ENCODE measurements around the gene PPP2R3A.

DNA sequence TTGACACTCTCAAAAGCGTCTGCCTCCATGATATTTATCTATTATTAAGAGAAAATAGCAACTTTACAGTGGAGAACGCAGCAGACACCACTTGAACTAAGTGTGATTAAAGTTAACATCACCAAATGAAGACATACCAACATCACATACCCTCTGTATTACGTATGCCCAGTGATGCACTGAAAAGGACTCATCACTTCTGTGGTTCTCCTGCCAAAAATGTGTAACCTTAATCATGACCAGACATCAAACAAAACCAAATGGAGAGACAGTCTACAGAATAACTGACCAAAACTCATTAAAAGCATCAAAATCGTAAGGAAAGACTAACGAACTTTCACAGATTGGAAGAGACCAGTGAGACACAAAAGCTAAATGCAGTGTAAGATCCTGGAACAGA, 103.2 kb downstream of the PPP2R3A start:
- TF ChIP-seq, protein P1, sequence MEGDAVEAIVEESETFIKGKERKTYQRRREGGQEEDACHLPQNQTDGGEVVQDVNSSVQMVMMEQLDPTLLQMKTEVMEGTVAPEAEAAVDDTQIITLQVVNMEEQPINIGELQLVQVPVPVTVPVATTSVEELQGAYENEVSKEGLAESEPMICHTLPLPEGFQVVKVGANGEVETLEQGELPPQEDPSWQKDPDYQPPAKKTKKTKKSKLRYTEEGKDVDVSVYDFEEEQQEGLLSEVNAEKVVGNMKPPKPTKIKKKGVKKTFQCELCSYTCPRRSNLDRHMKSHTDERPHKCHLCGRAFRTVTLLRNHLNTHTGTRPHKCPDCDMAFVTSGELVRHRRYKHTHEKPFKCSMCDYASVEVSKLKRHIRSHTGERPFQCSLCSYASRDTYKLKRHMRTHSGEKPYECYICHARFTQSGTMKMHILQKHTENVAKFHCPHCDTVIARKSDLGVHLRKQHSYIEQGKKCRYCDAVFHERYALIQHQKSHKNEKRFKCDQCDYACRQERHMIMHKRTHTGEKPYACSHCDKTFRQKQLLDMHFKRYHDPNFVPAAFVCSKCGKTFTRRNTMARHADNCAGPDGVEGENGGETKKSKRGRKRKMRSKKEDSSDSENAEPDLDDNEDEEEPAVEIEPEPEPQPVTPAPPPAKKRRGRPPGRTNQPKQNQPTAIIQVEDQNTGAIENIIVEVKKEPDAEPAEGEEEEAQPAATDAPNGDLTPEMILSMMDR (IDR thresholded peaks at IDR 0.05) = no peak
- no peak for TF ChIP-seq POLR2A (IDR thresholded peaks at IDR 0.05)
